Measurements from ENCODE around the gene POU2AF1.
"Not testable (repeated sequence)": the region's sequence is repeated elsewhere in the genome, so short reads cannot be mapped to it uniquely, and the experiment has no call there.

POU2AF1 gene

DNA sequence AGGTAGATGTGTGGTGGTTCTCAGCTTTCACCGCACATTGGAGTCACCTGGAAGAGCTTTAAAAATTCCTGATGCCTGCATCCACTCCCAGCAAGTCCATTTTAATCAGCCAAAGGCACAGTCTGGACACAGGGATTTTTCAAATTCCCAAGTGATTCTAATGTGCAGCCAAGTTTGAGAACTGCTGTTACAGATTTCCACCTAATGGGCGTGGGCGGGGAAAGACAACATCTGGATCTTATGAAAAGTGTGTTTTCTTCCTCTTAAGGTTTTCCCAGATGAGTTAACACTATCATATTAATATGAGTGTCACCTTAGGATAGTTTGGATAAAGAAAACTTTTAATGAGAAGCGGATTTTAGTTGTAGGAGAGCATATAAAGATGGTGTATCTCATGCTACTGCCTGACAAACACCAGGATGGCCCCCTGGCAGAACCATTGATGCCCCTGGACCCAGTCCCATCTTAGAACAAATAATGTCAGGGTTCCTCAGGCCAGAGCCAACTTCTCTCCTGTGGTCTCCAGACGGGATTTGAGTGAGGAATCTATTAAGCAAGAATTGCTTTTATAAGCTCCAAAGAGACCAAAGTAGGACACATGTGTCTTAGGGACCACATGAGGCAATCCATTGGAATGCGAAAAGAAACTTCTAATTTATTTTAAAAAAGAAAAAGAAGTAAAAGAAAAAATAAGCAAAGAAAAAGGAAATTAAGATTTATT lies 31.9 kb downstream of the POU2AF1 start:
- DNase-seq (ENCODE audit: low read depth) = no peak

DNA sequence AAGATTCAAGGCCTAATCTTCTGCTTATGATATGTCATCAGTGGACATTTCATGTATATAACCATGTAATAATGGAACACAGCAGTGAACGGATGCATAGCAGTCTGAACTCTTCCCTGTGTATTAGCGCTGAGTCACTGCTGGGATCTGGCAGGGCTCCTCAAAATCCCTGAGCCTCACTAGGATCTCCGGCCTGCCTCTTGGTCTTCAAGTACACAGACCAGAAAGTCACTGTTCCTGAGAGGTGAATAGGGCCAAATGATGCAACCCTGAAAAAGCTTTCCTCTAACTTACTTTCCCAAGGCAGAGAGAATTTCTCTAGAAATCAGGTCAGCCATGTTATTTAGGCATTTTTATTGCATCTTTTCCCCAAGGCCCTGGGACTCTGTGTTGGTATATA lies 35.0 kb downstream of the POU2AF1 start:
- DNase-seq (ENCODE audit: low read depth) = peak; percentile 75

DNA sequence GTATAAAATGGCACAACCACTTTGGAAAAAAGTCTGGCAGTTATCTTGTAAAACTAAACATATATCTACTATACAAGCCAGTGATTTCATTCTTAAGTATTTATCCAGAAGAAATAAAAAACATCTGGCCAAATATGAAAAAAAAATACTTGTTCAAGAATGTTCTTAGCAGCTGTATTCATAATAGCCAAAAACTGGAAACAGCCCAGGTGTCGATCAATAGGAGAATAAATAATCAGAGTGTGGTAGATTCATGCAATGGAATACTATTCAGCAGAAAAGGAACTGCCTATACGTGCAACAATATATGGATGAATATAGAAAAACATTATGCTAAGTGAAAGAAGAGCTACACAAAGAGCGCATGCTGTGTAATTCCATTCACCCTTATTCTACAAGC lies 36.7 kb downstream of the POU2AF1 start:
- no peak for DNase-seq (ENCODE audit: low read depth)

DNA sequence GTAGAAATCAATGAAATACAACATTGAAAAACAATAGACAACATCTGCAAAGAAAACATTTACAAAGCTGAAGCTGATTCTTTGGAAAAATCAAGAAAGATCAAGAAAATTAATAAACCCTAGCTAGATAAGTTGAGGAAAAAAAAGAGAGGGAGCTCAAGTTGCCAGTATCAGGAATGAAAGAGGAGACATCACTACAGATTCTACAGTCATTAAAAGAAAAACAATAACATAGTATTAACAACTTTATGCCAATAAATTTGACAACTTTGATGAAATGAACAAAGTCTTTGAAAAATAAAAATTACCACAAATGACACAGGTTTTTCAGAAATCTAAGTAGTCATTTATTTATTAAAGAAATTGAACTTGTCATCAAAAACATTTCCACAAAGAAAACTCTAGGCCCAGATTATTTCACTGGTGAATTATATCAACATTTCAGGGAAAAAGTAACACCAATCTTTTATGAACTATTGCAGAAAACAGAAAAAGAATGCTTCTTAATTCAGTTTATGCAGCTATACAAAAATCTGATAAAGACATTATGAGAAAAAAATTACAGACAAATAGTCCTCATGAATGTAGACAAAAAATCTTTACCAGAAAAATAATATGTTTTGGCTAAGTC lies 39.2 kb downstream of the POU2AF1 start:
- DNase-seq (ENCODE audit: low read depth) = no peak

DNA sequence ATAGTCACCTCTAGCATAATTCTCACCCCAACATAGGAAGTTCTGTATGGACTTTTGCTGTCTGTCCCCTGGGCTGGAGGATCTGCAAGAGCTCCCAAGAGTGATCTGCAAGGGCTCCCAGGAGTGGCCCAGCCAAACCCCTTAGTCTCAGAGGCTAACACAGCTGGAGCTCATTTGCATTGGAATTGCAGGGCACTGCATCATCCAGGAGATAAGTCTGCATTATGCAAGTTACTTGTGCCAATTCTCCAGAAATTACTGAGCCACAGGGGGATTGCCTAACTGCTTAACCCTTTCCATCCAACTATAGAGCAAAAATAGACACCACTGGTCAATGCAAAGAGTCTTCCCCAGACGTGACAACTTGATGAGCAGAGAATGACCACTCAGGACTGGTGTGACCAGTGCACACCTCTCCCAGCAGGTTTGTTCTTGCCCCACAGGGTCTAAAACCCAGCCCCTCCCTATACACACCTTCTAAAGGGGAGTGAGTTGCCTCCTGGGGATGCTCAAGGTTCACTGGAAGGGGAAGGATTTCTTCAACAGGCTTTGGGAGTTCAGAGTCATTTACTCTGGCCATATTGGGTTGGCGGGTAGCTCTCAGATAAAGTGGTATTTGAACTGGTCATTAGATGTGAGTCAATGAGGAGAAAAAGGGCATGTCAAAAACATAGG lies 42.4 kb downstream of the POU2AF1 start:
- peak; percentile 65 for DNase-seq (ENCODE audit: low read depth)

DNA sequence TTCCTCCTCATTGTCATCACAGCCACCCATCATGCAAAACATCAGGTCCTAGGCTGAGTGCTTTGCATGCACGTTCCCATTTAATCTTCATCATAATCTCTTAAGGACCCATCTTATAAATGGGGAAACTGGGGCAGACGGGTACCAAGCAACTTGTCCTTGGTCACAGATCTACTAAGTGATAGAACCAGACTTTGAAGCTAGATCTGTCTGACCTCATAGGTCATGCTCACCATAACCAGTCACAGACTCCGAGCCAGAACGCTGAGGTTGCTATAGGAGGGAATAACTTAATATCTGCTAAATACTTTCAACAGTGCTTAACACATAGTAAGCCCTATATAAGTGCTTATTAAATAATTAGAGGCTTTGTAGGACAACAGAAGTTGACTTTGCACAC lies 43.0 kb downstream of the POU2AF1 start:
- no peak for DNase-seq (ENCODE audit: low read depth)

DNA sequence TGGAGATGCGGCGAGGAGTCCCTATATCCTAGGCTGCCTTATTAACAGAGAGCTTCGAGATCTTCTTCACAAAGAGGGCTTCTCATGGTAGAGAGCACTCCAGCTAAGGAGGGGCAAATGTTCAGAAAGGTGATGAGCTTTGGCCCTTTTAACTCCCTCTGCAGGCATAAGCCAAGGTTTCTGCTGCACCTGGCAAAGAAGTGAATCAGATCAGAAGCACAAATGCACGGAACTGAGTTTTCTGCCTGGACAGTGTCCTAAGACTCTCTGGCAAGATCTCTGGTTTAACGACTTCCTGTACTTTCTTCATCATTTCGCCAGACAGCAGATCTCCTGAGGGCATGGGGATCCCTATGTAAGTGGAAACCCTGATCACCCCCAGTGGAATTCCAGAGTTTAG lies 43.5 kb downstream of the POU2AF1 start:
- DNase-seq (ENCODE audit: low read depth) = peak; percentile 61

DNA sequence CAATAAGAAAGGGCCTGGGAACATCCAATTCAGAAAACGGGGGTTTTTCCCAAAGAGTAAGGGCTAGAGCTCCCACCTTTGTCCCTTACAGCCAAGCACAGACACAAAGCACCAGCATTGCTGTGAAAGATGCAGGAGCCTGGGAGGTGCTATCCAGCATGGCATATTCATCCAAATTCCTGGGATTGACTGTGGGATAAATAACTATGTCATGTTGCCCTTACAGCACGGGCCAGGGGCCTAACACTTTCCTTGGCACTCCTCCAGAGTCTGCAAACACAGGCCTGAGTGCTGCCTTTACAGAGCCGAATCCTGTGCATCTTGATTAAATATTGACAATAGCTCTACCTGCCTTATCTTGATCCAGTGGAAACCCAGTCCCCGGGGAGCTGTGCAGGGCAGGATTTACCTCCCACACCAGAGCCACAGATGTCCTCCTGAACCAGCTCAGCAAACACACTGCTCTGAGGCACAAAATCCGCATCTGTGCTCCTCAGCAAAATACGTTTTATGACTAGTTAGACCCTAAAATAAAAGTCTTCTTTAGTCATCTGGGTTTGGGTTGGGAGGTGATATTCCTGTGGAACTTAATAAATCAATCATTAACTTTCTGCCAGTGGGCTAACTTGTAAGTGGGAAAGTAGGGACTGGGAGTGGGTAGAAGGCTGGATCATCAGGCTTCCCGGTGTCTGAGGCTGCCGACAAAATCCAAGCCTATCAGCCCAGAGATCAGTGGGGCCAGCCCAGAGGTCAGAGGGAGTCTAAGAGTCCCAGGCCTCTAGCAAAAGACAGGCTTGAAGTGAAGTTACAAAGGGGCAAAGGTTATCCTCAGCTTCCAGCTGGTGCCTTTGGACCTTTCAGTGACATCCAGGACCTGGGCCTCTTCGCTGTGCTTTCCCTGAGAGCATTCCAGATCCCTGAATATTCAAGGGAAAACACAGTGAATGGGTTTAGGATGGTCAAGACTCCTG lies 44.3 kb downstream of the POU2AF1 start:
- no peak for DNase-seq (ENCODE audit: low read depth)

DNA sequence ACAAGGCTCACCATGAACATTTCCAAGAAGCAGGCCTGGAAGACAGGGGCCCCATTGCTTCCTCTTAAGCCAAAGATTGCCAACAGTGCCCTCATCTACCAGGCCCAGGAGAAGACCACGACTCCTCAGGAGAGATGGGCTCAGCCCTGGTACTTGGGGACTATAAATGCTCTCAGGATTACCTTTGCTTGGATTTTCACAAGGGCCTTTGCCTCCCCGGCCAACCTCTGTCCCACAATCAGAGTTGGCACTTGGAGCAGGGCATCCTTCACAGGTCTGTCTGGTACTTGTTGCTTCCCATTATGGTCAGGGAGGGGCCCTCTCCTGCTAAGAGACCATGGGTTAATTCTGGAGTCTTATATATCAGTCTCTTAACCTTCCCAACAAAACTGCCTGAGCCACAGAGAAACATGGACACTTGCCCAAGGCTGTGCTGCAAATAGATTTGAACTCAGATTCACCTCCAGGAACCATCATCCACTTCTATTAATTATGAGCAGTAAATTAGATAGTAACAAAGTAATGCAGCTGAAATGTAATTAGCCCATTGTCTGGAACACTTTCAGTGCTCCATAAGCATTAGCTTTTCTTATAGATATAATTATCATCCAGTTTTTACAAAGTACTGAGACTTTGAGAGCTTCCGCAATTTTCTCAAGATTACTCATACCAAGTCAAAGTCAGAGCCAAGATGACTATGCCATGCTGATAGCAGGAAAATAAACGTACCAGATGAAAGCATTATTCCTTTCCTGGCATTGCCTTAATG lies 47.2 kb downstream of the POU2AF1 start:
- peak; percentile 50 for DNase-seq (ENCODE audit: low read depth)

DNA sequence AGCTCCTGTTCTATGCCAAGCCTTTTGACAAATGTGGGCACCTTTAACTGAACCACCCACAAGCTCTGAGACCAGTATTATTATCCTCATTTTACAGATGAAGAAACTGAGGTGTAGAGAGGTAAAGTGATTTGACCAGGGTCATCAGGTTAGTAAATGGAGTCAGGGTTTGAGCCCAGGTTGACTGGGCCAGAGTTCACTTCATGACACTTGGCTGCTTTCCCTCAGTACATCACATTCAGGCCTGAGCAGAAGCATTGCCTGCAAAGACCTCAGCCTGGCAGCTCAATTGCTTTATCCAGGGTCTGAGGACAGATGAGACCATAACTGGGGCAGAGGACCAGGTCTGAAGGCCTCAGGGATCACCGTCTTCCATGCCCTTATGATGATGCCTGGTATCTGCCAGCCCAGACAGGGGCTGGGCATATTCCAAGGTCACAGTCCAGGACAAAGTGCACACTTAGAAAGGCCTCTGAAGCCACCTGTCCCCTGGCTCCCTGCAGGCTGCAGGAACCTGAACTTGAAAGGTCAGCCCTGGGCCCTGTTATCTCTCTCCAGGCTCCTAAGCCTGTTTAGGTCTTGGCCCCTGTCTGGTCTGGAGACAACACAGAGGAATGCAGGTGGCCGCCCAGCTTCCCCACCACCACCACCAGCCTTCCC lies 48.7 kb downstream of the POU2AF1 start:
- no peak for DNase-seq (ENCODE audit: low read depth)

DNA sequence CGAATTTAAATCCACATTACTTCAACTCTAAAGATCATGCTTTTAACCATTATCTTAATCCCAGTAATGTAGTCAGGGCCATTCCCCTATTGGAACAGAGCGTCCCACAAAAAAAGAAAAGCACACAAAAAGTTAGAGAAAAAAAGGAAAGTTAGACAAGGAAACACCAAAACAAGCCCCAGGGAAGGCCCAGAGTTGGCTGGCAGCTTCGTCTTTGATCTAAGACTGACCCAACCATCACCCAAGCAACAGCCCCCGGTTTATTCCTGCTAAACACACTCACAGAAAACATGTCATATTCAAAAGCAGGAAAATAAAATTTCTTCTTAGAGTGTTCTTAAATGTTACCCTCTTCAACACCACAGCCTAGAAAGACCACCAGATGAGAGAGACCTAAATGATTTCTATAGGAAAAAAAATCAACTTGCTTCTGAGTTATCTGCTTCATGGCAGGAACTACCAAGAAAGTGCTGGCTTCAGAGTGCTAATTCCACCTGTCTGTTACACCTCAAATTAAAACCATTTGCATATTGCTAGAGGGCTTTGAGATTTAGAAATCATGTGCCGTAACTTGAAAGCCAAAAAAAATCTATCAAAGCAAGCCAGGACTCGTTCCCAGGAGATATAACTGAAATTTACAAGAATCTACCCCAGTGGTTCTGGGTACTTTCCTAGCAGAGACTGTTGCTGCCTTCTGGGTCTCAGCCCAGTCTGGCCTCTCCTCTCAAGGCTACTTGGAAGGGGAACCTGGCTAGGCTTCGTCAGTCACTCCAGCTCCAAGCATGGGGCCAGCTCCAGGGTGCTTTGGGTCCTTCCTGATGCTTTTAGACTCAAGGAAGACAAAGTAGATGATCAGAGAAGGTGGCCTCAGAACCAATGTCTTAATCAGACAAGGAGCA lies 49.5 kb downstream of the POU2AF1 start:
- no peak for DNase-seq (ENCODE audit: low read depth)

DNA sequence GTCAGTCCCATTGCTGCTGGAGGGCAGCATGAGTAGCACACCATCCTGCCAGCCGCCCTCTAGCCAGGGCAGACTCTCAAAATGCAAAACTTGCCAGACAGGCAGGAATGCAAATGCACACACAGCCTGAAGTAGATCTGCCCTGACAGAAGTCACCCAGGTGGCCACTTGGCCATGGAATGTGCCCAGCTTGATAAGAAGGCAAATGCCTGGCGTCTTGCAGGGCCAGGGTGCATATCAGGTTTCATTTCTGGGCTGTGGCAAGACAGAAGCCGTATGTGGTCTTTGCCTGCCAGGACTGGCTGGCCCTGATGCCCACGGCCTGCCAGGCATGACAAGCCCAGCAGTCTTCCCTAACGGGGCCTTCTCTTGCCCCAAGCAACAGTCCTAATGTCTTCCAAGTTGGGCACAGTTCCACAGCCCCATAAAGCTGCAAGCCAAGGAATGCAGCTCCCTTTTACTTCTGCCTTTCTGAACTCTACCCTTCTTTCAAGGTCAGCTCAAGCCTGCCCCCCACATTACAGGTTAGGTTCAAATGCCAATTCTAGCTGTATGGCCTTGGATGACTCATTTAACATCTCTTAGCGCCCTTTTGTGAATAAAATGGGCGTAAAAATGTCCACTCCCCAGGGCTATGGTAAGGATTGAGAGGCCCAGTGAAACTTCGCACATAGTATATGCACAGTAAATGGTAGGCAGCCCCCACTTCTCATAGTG lies 51.0 kb downstream of the POU2AF1 start:
- DNase-seq (ENCODE audit: low read depth) = peak; percentile 29

DNA sequence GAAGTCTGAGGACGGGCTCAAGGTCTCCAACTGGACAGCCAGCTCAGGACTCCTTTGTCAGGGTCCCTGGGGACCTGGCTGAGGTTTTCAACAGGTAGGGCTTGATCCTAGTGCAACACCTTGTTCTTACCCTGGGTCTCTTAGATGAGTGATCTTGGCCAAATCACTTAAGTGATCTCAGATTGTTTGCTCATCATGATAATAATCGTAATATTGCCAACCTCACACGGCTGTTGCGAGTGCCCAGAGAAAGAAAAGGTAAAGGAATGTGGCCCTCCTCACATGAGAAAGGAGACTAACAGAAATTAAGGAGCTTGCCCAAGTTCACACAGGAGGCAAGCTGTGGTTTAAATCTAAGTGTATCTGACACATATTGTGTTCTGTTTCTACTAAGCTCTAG lies 52.3 kb downstream of the POU2AF1 start:
- DNase-seq (ENCODE audit: low read depth) = no peak

DNA sequence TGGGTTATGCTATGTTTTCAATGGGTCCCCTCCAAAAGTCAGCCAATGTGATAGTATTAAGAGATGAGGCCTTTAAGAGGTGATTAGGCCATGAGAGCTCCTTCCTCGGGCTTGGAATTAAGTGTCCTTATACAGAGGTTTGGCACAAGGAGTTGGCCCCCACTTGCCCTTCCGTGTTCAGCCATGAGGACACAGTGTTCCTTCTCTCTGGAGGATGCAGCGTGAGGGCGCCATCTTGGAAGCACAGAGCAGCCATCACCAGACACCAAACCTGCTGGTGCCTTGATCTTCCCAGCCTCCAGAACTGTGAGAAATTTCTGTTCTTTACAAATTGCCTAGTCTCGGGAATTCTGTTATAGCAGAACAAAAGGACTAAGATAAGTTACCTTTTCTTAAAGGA lies 53.8 kb downstream of the POU2AF1 start:
- no peak for DNase-seq (ENCODE audit: low read depth)

DNA sequence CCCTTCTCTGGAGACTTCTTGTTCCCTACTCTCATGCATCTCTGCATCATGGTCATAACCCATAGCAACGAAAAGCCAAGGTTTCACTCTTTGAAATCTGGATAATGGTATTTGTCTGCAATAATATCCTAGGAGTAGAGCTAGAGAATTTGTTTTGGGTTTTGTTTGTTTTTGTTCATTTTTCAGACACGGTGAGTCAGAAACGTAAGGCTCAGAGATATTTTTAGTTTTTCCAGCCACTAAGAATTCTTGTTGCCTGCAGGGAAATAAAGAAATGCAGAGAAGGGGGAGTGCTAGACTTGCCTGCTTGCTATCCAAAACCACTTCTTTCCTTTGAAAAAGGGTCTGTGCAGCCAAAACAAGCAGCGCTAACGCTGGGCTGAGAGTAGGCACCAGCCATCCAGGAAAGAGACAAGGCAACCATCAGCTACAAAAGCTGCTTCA lies 54.8 kb downstream of the POU2AF1 start:
- peak; percentile 75 for DNase-seq (ENCODE audit: low read depth)

DNA sequence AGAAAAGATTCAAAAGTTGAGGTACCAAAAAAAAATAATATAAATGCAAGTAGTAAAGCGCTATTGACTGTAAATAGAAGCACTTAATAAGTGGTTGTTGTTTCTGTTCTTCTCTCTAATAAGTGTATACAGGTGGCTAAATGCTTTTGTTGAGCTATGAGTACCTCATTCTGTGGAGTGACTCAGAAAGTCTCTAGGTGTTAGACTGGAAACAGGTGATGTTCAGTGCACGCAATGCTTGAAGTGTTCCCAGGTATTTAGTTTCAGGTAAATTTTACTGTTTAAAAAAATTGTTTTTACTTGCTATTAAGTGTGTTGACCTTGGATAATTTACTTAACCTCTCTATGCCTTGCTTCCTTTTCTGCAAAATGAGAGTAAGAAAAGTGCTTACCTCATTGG lies 56.5 kb downstream of the POU2AF1 start:
- DNase-seq (ENCODE audit: low read depth) = no peak

DNA sequence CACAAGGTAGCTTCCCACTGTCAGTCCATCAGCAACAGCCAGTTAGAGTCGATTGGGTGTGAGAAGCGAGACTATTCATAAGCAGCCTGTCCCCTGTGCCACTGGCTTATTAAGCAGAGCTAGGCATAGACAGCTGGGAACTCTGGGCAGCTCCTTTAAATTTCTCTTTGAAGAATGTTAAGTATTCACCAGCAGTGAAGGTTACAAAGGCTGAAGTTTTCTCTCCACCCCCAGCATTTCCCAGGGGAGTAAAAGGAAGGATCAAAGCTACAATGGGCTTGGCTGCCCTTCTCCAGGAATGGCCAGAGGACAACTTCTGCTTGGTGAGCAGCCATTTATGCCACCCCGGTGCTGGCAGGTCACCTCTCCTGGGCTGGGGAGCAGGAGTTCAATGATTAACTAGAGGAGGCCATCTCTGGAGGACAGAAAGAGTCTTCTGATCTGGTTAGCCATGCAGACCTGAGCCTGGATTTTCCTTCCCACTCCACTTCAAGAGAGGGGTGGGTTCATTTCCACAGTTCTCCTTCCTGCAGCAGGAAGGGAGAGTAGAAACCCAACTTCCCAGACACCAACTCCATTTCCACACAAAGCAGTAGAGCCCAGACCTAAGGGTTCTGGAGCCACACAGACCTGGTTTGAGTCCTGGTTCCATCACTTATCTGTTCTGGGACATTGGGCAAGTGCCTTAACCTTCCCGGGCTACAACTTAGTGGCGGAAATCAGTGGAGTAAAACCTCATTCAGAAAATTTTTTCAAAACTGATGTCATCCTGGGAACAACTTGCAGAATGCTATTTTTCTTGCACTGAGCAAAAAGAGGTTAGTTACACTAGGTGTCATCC lies 58.1 kb downstream of the POU2AF1 start:
- no peak for DNase-seq (ENCODE audit: low read depth)

DNA sequence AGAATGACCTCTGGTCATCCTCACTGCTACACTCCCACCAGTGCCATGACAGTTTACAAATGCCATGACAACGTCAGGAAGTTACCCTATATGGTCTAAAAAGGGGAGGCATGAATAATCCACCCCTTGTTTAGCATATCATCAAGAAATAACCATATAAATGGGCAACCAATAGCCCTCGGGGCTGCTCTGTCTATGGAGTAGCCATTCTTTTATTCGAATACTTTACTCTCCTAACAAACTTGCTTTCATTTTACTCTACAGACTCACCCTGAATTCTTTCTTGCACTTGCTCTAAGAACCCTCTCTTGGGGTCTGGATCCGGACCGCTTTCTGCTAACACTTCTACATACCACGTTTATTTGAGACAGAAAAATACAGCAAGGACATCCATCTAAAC lies 58.9 kb downstream of the POU2AF1 start:
- DNase-seq (ENCODE audit: low read depth) = not testable (repeated sequence)

Measured in EH (cell line).